HG02973 (cell line): ENCODE results near the gene SLC17A5.
A peak's percentile ranks its signal among the peaks of the same experiment; 100 is the strongest.
"Not testable (repeated sequence)": the region's sequence is repeated elsewhere in the genome, so short reads cannot be mapped to it uniquely, and the experiment has no call there.

Source experiments
- ATAC-seq: cut with Tn5 transposase; IDR thresholded peaks from one replicate; pipeline ENCODE4 v1.9.1; 2021; ENCODE audit warnings: moderate library complexity; ENCODE audit not compliant: unreplicated experiment

Gene SLC17A5, protein sequence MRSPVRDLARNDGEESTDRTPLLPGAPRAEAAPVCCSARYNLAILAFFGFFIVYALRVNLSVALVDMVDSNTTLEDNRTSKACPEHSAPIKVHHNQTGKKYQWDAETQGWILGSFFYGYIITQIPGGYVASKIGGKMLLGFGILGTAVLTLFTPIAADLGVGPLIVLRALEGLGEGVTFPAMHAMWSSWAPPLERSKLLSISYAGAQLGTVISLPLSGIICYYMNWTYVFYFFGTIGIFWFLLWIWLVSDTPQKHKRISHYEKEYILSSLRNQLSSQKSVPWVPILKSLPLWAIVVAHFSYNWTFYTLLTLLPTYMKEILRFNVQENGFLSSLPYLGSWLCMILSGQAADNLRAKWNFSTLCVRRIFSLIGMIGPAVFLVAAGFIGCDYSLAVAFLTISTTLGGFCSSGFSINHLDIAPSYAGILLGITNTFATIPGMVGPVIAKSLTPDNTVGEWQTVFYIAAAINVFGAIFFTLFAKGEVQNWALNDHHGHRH

GRCh38 chr6:73653571-73654424 is at the start of gene SLC17A5:
SLC17A5 (minus strand) TSS chr6:73653992; CDS start chr6:73653886, 106 bp downstream.
- peak; percentile 90 for ATAC-seq

- ATAC-seq = no peak
Measured at GRCh38 chr6:73703466-73703865, 49.7 kb upstream of the SLC17A5 start.

- no peak for ATAC-seq
Measured at GRCh38 chr6:73702444-73702843, 48.7 kb upstream of the SLC17A5 start.

DNA sequence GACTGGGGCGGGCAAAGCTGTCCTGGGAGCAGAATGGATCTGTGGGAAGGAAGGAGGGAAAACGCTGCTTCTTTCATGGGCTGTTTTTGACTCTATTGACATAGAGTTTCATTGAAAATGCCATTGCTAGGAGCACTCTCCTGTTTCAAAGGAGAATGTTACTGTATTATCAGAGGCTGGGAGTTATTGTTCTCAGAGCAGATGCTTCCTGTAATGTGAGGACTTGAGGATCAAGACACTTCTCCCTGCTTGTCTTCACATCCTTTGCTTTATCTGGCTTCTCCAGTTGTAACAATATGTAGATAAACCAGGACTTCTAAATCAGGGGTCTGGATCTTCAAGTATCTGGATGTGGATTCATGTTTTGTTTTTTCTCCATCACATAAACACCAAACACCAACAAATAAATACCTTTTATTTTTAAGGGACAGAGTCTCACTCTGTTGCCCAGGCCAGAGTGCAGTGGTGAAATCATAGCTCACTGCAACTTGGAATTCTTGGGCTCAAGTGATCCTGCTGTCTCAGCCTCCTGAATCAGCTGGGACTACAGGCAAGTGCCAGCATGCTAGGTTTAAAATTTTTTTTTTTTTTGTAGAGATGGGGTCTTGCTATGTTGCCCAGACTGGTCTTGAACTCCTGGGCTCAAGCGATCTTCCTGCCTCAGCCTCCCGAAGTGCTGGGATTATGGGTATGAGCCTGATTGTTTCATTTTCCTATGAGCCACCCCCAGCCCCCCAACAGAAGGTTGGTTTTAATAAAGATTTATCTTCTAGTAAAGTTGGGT is 46.1 kb upstream of the SLC17A5 start:
- no peak for ATAC-seq

DNA sequence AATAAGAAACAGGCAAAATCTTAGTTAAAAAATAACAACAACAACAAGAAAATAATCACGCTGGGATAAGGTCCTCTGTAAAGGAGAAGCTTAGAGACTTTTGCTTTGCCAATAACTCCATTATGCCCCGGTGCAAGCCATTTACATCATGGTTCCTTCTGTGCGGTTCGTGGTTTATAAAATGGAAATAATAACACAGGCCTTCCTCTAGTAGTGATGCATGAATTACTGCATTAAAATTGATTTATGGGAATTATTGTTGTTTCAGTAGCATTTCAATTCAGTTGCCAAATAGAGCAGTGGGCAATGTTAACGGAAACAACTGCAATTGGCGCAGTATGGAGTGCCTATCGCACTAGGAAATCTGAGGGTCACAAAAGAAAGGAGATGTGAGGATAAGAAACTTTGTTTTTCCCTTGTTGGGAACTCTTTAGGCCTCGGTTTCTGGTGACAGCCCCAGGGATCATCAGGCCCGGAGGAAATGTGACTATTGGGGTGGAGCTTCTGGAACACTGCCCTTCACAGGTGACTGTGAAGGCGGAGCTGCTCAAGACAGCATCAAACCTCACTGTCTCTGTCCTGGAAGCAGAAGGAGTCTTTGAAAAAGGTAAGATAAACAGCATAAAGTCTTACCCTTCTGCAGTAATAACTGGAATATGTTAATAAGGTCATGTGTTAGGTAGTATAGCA is 43.3 kb upstream of the SLC17A5 start:
- no peak for ATAC-seq

GRCh38 chr6:73695619-73696421 is 42.0 kb upstream of the SLC17A5 start, which contains the start of gene CD109:
CD109 (plus strand) TSS chr6:73696203; CDS start chr6:73696216, 13 bp downstream.
- ATAC-seq = peak; percentile 70

DNA sequence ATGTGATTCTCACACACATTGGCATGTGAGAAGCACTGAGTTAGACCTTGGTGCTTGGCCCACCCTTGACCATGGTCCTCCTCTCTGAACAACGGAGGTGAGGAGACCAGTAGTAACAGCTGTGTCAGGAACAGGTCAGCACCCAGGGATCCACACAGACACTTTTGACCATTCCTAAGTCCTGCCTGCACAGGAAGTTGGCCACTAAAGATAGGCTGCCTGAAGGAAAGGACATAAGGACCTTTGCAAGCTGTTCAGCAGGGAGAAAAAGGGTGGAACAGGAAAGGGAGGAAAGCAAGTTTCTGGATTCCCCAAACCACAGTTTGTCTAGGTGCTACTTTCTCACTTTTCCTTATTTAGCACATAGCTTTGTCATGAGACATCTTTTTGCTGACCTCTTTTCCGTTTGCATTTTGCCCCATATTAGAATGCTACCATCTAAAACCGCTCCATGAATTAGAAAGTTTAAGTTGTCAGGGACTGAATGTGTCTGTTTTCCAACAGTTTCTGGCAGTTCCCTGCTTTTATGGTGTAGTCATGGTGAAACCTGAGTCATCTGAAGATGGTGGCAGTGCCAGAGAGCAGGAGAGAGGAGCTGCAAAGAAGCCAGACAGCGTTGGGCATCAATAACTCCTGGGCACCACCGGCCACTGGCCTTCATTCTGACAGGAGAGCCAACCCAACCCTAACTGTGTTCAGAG is 41.1 kb upstream of the SLC17A5 start:
- no peak for ATAC-seq

GRCh38 chr6:73691512-73691911 is 37.7 kb upstream of the SLC17A5 start:
- ATAC-seq = no peak

- no peak for ATAC-seq
Measured at GRCh38 chr6:73690056-73690455, 36.3 kb upstream of the SLC17A5 start.

DNA sequence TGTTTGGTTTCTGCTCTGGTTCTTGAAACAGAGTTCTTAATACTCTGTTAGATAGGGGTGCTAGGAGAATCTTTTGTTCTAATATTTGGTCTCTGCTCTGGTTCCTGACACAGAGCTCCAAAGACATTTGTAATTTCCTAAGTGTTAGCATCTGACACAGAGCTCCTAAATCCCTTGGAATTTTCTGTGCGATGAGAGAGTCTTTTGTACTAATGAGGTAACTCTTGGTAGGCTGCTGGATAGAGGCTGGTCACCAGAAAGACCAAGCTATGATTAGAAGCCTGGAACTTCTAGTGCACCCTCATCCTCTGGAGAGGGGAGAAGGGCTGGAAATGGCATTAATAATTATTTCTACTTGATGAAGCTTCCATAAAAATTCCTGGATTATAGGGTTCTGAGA is 34.6 kb upstream of the SLC17A5 start:
- ATAC-seq = no peak

DNA sequence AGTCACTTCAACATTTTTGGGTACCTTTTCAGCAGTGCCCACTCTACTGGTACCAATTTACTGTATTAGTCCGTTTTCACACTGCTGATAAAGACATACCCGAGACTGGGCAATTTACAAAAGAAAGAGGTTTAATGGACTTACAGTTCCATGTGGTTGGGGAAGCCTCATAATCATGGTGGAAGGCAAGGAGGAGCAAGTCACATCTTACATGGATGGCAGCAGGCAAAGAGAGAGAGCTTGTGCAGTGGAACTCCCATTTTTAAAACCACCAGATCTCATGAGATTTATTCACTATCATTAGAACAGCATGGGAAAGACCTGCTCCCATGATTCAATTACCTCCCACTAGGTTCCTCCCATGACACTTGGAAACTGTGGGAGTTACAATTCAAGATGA is 29.8 kb upstream of the SLC17A5 start:
- ATAC-seq = not testable (repeated sequence)

- ATAC-seq = no peak
Measured at GRCh38 chr6:73680289-73680918, 26.6 kb upstream of the SLC17A5 start.

DNA sequence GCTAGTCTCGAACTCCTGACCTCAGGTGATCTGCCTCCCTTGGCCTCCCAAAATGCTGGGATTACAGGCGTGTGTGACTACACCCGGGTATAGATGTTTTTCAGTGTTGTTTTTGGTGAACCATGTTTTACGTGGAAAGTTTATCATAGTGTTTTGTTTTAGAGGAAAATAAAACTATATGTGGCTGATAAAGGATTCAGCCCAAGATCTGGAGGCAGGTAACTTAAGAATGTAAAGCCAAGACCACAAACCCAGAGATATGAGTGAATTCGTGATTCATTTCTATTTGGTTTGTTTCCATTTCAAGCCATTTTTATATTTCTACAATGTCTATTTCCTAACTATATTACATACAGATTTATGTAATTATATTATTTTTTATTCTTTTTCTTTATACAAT is 26.1 kb upstream of the SLC17A5 start:
- ATAC-seq = not testable (repeated sequence)

GRCh38 chr6:73679009-73679408 is 25.2 kb upstream of the SLC17A5 start:
- ATAC-seq = no peak

GRCh38 chr6:73675466-73676098 is 21.8 kb upstream of the SLC17A5 start:
- ATAC-seq = peak; percentile 91

GRCh38 chr6:73671911-73672685 is 18.3 kb upstream of the SLC17A5 start:
- no peak for ATAC-seq

DNA sequence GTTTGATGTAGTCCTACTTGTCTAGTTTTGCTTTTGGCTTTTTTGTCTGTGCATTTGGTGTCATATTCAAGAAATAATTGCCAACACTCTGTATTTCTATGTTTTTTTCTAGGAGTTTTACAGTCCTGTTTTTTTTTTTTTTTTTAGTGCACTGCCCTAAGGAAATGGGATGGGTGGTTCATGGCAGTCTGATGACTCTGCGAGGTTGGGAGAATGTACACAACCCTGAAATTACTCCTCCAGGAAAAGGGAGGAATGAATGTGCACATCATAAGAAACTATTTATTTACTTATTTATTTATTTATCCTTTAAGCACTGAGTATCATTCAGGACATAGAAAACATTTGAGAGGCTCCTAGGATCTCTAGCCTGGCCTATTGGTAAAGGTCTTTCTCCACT is 15.2 kb upstream of the SLC17A5 start:
- ATAC-seq = no peak
